Stimulated activated CD4-positive, alpha-beta T cell treated with anti-CD3 and anti-CD28 coated beads, TNF-alpha, amount 100 ng/mL, for 1 hour (primary cell): Measurements from ENCODE around the gene HSPA14.
"Not testable (repeated sequence)": the region's sequence is repeated elsewhere in the genome, so short reads cannot be mapped to it uniquely, and the experiment has no call there.

Source experiments
- DNase-seq, 3 donors: peaks; one replicate each; pipeline ENCODE4 v3.0.0-alpha.2; 2020; ENCODE audit warnings: low read depth in 3 of 3, low spot score in 1 of 3

Gene HSPA14

DNA sequence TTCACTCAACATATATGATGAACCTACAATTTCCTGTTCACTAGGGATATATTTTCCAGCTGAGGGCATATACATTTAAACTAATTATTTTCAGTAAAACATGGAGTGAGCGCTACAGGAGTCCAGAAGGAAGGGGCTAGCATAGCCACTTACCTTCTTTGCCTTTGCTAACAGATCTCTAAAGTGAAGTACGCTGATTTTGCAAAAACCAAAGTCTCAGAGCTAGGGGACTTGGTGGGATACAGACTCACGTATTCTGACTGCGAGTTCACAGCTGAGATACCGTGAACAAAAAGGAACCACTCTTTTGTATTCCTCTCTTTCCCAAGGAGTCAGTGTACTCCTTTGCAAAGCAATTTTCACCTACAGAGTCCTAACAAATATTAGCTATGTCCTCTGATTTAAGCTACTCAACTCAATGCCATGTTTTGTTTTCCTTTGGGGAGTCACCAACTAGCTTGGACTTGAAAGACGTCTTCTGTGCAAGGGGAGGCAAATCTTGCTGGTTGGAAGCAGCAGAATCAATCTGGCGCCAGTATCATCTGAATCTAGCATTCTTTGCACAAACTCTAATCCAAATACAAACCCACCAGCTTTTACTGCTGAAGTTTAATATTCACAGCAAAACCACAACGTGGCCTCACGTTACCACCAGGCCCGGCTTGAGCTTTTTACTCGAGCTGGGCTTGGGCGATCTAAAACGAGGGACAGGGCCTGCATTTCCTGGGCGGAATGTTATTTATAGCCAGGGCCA is 926 bp upstream of the HSPA14 start:
- DNase-seq, result no peak

DNA sequence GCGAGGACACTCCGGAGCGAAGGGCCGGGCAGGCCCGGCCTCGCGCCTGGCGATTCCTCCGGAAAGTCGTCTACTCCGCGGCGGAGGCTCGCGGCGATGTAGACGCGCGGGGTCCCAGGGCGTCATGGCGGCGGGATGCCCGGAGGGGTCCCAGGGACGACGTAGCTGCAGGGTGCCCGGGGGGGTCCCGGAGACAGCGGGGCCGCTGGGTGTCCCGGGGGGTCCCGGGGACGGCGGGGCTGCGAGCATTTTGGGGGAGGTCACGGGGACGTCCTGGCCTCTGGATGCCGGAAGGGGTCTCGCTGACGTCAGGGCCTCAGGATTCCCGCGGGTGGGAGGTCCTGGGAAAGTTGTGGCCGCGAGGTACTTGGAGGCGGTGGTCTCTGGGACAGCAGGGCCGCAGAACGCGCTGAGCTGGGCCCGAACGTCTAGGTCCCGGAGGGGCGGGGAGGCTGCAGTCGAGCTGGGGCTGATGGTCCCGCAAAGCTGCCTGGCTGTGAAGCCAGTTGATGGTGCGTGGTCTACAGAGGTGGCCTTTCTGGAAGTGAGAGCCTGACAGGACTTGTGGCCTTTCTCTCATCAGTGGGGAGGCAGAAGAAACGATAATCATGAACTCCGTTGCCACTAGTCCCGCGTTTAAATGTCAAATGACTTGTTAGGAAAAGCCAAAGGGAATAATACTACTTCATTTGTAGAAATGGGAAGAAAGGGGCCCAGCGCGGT is 637 bp downstream of the HSPA14 start:
- peak in 1 of 3 donors; percentile 7 for DNase-seq

DNA sequence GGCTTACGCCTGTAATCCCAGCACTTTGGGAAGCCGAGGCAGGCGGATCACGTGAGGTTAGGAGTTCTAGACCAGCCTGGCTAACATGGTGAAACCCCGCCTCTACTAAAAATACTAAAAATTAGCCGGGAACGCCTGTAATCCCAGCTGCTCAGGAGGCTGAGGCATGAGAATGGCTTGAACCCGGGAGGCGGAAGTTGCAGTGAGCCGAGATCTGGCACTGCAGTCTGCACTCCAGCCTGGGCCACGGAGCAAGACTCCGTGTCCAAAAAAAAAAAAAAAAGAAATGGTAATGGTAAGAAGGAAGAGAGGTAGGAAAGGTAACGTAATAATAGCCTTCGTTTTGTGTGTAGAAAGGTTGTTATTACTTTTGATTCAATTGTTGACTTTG is 1.2 kb downstream of the HSPA14 start:
- no peak for DNase-seq

DNA sequence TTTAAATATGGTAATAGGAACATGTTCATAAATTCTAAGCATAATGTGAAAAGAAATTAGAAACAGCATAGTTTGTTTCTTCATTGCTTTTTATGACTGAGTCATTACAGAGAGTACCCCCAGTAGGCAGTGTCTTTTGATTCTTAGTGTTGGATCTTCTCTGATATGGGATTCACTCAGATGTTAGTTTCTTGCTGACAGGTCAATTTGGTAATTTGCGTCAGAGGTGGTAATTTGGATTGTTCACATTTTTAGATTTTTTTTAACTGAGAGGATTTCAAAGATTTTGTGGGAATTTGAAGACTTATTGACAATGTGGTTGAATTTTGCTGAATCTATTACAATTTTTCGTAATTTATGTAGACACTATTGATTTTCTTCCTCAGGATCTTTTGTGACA is 2.1 kb downstream of the HSPA14 start:
- DNase-seq, result no peak

DNA sequence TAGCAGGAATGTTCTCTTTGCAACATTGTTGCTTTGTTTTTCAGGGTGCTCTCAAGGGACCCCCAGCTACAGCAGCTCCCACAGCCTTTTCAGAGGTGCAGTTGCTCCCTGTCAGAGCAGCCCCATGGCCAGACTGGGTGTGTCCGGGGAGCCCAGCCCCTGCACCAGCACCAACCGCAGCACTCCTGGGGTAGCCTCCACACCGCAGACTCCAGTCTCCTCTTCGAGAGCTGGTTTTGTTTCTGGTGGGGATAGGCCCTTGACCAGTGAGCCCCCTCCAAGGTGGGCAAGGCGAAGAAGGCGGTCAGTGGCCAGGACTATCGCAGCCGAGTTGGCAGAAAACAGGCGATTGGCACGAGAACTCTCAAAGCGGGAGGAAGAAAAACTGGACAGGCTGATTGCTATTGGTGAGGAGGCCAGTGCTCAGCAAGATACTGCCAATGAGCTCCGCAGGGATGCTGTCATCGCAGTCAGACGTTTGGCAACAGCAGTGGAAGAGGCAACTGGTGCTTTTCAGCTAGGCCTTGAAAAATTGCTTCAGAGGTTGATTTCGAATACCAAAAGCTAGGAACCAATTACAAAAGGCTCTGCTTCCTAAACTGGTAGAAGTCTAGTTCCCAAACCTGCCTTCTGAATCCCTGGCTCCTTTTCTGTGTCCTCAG is 5.4 kb downstream of the HSPA14 start:
- DNase-seq, result no peak

DNA sequence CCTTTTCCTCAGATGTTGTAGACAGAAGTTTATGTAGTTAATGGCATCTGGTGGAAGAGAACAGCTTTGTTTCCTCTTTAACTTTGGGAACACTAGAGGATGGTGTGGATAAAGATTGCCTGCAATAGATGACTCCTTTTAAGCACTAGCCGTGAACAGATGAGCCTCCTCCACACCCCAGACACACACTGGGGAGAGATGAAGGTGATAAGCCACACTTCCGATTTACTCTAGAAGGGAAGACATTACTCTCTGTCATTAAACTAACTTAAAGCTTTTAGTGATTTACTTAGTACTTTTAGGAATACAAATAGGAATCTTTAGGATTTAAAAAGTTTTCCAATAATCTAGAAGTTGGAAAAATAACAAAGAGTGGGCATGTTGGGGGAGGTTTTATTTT is 6.8 kb downstream of the HSPA14 start:
- no peak for DNase-seq

DNA sequence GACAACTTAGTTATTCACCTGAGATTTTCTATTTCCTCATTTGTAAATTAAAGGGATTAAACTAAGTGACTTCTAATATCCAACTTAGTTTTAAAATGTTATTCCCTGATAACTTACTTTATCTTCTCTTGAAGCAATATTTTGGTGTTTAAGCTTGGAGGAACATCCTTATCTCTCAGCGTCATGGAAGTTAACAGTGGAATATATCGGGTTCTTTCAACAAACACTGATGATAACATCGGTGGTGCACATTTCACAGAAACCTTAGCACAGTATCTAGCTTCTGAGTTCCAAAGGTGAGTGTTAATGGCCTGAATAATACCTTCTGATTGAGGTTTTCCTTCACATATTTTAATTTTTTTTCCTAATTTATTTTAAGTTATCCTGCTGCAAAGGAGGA is 14.1 kb downstream of the HSPA14 start:
- no peak for DNase-seq

DNA sequence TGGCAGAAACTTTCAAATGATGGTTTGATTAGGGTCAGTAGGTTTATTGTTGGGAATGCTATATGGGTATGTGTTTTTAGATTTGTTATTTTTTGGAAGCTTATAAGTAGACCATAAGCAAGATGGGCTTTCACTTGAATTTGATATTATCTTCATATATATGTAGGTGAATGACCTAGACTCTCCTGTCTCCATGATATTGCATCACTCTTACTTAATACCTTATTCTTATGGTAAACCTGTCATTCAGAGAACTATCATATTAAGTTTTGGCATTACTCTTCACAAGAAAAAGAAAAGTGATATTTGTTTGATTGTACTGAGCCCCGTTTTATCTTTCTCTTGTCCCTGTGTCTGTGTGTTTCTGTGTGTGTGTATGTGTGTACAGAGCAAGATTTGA is 17.3 kb downstream of the HSPA14 start:
- no peak for DNase-seq

DNA sequence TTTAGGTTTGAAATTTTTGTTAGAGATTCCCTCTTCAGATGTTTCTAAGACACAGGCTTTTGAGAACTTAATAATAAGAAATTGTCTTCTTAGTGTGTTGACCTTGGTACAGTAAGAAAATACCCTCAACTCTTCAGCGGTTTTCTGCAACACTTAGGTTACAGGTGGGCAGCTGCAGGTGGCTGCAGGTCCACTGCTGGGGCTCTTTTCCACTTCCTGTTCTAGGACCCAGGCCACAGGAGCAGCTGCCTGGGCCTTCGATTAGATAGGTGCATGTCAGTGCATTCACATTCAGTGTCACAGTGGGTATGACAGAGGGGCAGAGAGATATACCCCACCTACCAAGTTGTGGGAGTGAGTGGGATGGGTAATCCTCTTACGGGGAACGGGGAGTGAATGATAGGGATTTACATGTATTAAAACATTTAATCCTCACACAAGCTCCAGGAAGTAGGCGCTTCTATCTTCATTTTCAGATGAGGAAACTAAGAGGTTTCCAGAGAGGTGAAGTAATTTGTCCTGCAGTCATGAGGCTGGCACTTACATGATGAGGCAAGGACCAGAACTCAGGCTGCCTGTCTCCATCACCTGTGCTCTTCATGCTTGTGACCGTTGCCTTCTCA is 20.3 kb downstream of the HSPA14 start:
- no peak for DNase-seq

DNA sequence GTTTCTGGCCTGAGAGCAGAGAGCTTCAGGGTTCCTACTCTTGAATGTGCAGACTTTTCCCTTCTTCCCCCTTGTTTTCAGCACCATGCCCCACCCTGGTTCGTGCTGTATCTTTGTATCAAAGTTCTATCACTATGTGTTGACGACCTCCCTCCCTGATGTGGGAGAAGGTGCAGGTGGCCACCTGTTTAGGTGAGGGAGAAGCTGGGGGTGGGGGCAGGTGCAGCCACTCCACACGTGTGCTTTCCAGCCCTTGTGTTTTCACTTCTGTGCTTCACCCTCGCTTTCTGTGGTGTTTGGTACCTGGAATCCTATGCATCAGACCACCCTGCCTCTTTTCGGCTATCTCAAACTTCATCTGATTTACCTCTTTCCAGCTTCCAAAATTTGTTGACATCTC is 20.9 kb downstream of the HSPA14 start:
- DNase-seq, result no peak

DNA sequence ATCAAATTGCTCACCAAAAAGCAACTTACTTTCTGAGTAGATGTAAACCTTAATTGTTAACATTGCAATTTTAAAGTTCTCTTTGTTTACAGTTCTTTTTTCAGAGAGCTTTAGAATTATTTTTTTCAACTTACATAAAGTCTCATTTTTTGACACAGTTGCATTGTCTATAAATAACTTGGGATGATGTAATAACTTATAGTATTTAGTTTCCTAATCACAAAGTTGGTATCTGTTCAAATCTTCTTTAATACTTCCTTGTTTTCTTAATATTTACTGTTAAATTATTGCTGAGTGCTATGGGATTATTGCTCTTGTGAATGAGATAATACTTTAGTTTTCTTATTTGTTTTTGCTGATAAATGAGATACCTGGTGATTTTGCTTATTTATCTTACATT is 21.7 kb downstream of the HSPA14 start:
- no peak for DNase-seq

DNA sequence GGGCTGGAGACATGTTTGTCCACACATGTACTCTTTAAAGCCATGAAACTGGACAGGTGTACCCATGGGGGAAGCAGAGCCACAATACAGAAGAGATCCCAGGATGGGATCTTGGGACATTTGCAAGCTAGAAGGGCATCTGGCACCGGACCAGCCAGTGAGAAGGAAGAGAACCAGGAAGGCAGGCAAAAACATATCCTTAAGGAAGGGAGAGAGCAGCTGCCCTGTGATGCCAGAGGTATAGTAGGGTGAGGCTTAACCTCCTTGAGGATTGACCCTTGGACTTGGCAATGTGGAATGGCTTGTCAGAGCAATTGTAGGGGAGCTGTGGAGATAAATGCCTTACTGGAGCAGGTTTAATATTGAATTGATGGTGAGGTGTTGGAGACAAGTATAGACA is 22.7 kb downstream of the HSPA14 start:
- no peak for DNase-seq

DNA sequence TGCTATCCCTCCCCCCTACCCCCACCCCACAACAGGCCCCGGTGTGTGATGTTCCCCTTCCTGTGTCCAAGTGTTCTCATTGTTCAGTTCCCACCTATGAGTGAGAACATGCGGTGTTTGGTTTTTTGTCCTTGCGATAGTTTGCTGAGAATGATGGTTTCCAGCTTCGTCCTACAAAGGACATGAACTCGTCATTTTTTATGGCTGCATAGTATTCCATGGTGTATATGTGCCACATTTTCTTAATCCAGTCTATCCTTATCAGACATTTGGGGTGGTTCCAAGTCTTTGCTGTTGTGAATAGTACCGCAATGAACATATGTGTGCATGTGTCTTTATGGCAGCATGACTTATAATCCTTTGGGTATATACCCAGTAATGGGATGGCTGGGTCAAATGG is 26.4 kb downstream of the HSPA14 start:
- not testable (repeated sequence) for DNase-seq

DNA sequence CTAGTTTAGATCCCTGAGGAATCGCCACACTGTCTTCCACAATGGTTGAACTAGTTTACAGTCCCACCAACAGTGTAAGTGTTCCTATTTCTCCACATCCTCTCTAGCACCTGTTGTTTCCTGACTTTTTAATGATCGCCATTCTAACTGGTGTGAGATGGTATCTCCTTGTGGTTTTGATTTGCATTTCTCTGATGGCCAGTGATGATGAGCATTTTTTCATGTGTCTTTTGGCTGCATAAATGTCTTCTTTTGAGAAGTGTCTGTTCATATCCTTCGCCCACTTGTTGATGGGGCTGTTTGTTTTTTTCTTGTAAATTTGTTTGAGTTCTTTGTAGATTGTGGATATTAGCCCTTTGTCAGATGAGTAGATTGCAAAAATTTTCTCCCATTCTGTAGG is 26.8 kb downstream of the HSPA14 start:
- DNase-seq, result not testable (repeated sequence)

DNA sequence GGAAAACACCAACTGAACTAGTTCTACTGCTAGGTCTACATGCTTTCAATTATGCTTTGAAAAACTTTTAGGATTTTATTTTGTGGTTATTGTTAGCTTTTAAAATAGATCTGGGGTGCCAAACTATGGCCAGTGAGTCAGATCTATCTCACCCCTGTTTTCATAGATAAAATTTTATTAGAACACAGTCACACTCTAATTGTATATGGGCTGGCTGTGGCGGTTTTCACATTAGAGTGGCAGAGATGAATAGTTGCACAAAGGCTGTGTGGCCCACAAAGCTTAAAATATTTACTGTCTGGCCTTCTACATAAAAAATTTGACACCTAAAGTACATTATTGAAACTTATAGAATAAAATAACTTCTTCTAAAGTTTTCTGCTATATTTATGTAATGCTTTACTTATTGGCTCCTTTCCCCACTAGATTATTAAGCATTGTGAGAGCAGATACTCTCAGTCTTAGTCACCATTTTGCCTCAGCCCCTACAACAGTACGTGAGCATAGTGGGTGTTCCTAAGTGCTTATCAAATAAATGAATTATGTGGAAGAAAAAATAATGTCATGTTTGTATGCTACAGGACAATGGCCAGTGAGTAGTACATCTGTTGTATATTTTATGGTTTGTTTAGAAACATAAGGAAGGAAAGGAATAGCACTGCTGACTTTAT is 35.1 kb downstream of the HSPA14 start:
- no peak for DNase-seq

DNA sequence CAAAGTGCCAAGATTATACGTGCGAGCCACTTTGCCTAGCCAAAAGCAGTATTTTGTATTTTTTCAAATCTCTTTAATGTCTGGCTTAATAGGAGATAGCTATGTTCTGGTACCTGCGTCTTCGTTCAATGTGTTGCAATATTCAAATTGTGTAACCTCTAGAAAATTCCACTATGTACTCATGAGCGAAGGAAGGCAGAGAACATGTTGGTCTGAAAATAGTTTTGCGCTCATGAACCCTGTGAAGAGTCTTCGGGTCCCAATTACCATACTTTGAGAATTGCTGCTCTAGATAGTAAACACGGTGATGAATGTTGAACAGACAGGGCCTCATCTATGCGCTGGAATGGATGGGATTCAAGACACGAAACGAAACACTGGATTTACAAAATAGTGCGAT is 37.8 kb downstream of the HSPA14 start:
- no peak for DNase-seq

DNA sequence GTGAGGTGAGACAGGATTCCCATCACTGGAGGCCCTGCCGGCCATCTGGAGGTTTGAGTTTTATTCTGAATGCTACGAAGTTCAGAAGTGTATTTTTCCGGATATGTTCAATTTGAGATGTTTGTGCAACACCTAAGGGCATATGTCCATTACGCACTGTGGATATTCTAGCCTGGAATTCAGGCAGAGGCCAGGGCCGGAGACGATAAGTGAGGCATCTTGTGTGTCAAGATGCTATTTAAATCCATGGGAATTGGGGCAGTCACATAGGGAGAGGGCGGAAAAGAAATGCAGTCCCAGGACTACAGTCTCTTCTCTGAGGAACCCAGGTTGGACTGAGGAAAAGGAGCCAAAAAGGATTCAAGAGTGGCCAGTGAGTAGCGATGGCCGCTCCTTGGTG is 38.7 kb downstream of the HSPA14 start:
- no peak for DNase-seq

DNA sequence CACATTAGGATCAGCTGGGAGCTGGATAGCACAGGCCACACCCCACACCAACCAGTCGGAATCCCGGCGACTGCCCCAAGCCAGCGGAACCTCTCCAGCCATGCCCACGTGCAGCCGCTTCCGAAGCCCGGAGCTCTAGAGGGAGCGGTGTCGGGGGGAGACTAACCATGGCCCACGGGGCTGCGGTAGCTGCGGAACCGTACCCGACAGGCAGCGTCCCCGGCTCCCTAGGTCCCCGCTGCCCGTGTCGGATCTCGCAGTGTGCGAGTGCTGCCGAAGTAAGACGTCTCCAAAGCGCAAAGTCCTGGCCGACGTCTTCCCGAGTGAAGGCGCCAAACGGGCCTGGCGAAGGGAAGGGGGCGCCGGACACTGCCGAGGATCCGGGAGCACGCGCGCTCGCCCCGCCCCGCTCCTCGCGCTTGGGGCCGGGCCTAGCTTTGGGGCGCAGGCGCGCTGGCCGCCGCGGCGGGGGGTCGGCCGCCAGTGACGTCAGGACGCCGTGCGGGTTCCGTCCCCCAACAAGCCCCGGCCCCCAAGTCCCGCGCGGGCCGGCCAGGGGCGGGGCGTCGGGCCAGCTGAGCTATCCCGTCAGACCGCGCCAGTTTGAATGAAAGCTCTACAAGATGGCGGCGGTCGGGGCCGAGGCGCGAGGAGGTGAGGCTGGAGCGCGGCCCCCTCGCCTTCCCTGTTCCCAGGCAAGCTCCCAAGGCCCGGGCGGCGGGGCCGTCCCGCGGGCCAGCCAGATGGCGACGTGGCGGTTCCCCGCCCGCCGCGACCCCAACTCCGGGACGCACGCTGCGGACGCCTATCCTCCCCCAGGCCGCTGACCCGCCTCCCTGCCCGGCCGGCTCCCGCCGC is 40.4 kb downstream of the HSPA14 start, which contains the start of gene SUV39H2:
SUV39H2 (plus strand) TSS at position 601 of the 858 bp plus-strand sequence; CDS start at position 624, 23 bp downstream.
- peak; percentile 71 to 91 (median 86) for DNase-seq

DNA sequence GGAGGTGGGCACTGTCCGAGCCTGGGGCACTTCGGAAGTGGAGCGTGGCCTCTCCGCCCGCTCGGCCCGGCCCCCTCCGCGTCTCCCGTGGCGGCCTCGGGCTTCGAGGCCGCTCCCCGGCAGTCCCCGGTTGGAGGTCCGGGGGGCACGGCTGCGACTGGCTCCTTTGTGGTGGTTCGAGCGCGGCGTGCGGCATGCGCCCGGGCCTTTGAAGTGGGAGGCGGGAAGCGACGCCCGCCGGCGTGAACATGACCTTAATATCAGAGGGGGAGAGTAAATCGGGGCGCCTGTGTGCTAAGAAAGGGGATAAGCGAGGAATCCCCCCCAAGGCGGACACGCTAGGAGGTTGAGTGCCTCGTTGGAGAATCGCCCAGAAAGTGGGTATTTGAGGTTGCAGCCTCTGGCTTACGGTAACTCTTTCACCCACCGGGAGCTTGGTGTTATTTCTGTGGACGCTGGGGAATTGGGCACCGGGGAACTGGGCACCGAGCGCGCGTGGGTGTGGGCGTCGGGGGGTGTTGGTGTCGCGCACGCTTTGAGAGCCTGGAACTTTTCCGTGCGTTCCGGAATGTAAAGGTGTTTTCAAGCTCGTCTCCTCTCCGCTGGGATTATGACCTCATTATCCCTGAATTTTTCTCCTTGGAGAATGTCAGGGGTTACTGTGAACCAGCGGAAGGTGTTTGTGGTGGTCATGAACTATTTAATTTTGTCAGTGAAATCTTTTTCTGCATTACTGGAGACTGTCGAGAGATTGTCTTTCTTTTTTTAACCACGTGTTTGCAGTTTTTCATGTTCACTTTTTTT is 41.2 kb downstream of the HSPA14 start:
- DNase-seq, result peak in 1 of 3 donors; percentile 25

DNA sequence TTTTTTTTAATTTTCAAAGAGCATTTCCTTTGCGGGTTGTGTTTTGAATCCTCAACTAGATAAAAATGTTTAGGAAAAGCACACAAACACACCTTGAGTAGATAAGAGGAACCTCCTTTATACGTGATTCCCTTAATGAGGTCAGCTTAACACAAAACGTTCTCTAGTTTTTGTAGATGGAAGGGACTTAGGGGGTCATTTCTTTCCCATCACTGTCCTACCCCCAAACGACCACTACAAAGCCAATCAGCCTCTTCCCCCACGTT is 41.8 kb downstream of the HSPA14 start:
- DNase-seq, result no peak
